ENCODE data around the gene NCOA6. TPM values are rescaled to one million over a fixed set of nuclear protein-coding genes. Genes with fewer than 3 reads are reported as not detected.

The NCOA6 gene
- total RNA-seq, 4 donors from 2014 or later = 16.9 to 26.1 (median 24.0) TPM

DNA sequence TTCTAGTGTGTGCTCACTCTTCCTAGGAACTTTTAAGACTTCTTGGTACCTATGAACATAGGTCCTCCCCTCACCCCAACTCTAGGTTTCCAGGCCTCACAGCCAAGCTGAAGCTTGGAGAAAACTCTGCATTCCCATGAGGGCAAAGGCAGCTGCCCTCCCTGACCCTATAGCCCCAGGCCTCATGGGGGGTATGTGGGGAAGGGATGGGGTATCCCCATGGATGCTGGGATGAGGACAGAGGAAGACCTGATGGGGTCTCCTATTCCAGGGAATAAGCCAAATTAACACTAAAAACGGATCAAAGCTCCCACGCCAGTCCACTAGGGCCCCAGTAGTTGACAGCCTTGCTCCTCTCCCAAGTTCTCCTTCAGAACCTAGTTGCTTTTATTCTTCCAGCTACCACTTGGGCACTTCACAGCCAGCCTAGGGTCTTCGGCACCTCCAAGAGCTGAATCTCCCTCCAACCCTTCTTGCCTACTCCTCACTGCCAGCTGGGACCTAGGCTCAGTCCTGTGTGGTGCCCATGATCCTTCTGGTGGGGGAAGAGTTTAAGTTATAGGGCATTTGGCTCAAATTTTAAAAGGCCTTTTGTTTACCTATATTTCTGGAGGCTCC is 113.5 kb downstream of the NCOA6 start:
- Histone ChIP-seq H3K9me3 (no peaks in the 10 kb centered on the region), H3K36me3 (peaks cover 0 to 51% (median 0%) of the 10 kb centered on the region in 3 donors), H3K27ac (peak overlapping the region in 1 of 4 donors; percentile 20), H3K4me3 (no peak overlapping the region), H3K4me1 (peaks cover 0 to 29% (median 5%) of the 10 kb centered on the region in 4 donors), H3K27me3 (no peaks in the 10 kb centered on the region)
- TF ChIP-seq EP300 (IDR thresholded peaks at IDR 0.05) (no peak), POLR2A (IDR thresholded peaks at IDR 0.05) (no peak)
- TF ChIP-seq, protein P1, sequence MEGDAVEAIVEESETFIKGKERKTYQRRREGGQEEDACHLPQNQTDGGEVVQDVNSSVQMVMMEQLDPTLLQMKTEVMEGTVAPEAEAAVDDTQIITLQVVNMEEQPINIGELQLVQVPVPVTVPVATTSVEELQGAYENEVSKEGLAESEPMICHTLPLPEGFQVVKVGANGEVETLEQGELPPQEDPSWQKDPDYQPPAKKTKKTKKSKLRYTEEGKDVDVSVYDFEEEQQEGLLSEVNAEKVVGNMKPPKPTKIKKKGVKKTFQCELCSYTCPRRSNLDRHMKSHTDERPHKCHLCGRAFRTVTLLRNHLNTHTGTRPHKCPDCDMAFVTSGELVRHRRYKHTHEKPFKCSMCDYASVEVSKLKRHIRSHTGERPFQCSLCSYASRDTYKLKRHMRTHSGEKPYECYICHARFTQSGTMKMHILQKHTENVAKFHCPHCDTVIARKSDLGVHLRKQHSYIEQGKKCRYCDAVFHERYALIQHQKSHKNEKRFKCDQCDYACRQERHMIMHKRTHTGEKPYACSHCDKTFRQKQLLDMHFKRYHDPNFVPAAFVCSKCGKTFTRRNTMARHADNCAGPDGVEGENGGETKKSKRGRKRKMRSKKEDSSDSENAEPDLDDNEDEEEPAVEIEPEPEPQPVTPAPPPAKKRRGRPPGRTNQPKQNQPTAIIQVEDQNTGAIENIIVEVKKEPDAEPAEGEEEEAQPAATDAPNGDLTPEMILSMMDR (IDR thresholded peaks at IDR 0.05) = no peak
- 88 to 90% methylated on average over 3 of the region's 3 CpGs for WGBS, 2 donors
- no peak for DNase-seq (ENCODE audit: low spot score in 2 of 2)

DNA sequence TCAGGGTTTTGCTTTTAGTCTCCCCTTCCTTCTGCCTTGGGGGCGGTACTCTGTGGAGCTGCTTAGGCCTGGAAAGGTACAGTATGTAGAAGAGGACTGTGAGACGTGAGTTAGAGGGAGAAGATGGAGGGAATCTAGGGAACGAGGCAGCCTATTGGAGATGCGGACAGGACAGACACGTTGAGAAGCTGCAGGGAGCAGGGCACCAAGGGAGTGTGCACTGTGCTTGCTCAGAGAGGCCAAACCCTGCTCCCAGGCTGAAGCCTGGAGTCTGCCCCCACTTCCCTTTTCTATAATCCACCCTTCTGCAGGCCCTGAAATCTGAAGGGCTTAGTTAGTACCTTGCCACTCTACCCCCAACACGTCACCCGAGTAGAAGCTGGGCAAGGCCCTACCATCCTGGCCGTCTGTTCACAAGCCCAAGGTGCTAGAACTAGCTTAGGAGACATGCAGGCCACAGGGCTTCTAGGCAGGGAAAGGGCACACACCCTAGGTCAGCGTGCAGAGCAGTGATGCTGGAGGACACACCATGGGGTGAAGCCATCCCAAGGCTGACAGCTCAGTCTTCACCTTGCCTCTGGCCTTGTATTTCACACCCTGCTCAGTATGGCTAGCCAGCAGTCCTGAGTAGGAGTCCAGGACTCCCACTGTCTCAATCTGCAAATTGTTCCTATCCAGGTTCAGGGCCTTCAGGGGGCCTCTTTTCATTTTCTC is 114.4 kb downstream of the NCOA6 start:
- H3K4me3 ChIP-seq = no peak overlapping the region
- WGBS, 2 donors = 86 to 91% methylated on average over 9 of the region's 9 CpGs
- H3K36me3 ChIP-seq = peaks cover 0 to 50% (median 0%) of the 10 kb centered on the region in 3 donors
- no peaks in the 10 kb centered on the region for H3K27me3 ChIP-seq
- DNase-seq (ENCODE audit: low spot score in 2 of 2) = no peak
- no peak for TF ChIP-seq POLR2A (IDR thresholded peaks at IDR 0.05)
- TF ChIP-seq, protein P1 (IDR thresholded peaks at IDR 0.05) = no peak
- no peak for TF ChIP-seq EP300 (IDR thresholded peaks at IDR 0.05)
- H3K9me3 ChIP-seq = no peaks in the 10 kb centered on the region
- H3K27ac ChIP-seq = peak overlapping the region in 2 of 4 donors; percentile 87 to 99
- peaks cover 0 to 36% (median 6%) of the 10 kb centered on the region in 4 donors for H3K4me1 ChIP-seq

DNA sequence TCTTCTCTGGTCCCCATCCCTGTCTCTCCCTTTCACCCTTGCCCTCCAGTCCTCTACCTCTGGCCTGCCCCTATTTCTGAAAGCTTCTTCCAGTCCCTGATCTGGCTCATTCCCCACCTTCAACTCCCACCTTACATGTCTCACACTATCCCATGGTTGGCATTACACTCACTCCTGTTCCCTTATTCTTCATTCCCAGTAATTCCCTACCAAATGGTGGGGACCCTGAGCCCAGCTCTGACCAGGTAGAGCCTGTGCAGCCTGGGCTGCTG is 114.9 kb downstream of the NCOA6 start:
- no peak for TF ChIP-seq POLR2A (IDR thresholded peaks at IDR 0.05)
- no peak for TF ChIP-seq EP300 (IDR thresholded peaks at IDR 0.05)
- TF ChIP-seq, protein P1 (IDR thresholded peaks at IDR 0.05) = no peak
- Histone ChIP-seq H3K36me3 (peaks cover 0 to 46% (median 0%) of the 10 kb centered on the region in 3 donors), H3K27me3 (no peaks in the 10 kb centered on the region), H3K4me3 (peak overlapping the region in 2 of 4 donors; percentile 30 to 76), H3K9me3 (no peaks in the 10 kb centered on the region), H3K4me1 (peaks cover 0 to 41% (median 10%) of the 10 kb centered on the region in 4 donors), H3K27ac (peak overlapping the region in 3 of 4 donors; percentile 79 to 99 (median 87))
- DNase-seq (ENCODE audit: low spot score in 2 of 2) = no peak

DNA sequence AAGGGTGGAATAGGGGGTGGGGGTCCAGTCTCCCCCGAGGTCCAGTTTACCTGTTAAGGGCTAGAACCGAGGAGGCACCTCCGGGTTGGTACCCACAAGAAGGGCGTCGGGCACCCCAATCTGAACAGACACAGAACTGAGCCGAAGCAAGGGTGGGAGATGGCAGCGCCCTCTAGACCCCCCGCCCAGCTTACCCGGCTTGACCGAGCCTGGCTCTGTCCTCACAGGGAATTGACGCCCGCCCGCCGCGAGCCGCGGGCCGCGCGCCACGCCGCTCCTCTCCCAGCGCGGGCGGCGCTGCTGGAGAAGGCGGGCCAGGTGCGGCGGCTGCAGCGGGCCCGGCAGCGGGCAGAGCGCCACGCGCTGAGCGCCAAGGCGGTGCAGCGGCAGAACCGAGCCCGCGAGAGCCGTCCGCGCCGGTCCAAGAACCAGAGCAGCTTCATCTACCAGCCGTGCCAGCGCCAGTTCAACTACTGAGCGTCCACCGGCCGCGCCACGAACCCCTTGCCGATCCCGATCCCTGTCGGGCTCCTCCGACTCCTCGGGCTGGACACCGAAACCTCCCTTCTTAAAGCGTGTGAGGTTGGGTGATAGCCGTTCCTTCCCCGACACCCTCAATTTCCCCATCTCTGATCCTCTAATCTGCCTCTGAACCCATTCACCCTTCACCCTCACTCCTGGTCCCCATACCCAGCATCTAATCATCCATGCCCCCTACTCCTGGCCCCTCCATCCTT is 115.5 kb downstream of the NCOA6 start:
- Histone ChIP-seq H3K9me3 (no peaks in the 10 kb centered on the region), H3K36me3 (peaks cover 0 to 41% (median 0%) of the 10 kb centered on the region in 3 donors), H3K4me1 (peaks cover 0 to 46% (median 13%) of the 10 kb centered on the region in 4 donors), H3K27ac (peak overlapping the region; percentile 79 to 99 (median 96)), H3K4me3 (peak overlapping the region; percentile 47 to 89 (median 66)), H3K27me3 (no peaks in the 10 kb centered on the region)
- no peak for TF ChIP-seq EP300 (IDR thresholded peaks at IDR 0.05)
- TF ChIP-seq, protein P1 (IDR thresholded peaks at IDR 0.05) = peak in 1 of 5 experiments; percentile 26
- WGBS, 2 donors = 3 to 8% methylated on average over 23 to 45 of the region's 61 CpGs
- peak in 1 of 2 donors; percentile 45 for DNase-seq (ENCODE audit: low spot score in 2 of 2)

Data from tibial nerve (tissue), 4 donors.